Thoracic aorta (tissue), 2 donors: ENCODE measurements around the gene NPEPPS. TPM values are rescaled to one million over a fixed set of nuclear protein-coding genes. Genes with fewer than 3 reads are reported as not detected.

ENCODE experiments used
- ATAC-seq: fragments of 150-250 bp; one replicate; pipeline ENCODE4 v1.8.0; 2017; ENCODE audit warnings: low read depth; ENCODE audit not compliant: insufficient number of reproducible peaks, low FRiP score
- DNase-seq: peaks from one replicate; pipeline ENCODE4 v3.0.0-alpha.2; 2020; ENCODE audit warnings: low spot score
- H3K27ac ChIP-seq, 2 donors: fragments of 200-600 bp; sonication (generic); 1 replicate in 1 of 2; 2 replicates in 1 of 2; pipeline ENCODE4 v1.5.1; 2016; ENCODE audit warnings: mild to moderate bottlenecking in 2 of 2, moderate library complexity in 2 of 2
- H3K27me3 ChIP-seq: fragments of 200-600 bp; sonication (generic); replicated peaks from 2 replicates; pipeline ENCODE4 v1.6.0; 2016; ENCODE audit warnings: mild to moderate bottlenecking; ENCODE audit not compliant: insufficient read depth
- H3K36me3 ChIP-seq: fragments of 200-600 bp; sonication (generic); one replicate; pipeline ENCODE4 v1.5.1; 2016
- H3K4me1 ChIP-seq, 2 donors: fragments of 200-600 bp; sonication (generic); 1 replicate in 1 of 2; 2 replicates in 1 of 2; pipeline versions ENCODE4 v1.5.1 to v1.6.0; 2016; ENCODE audit warnings: low read depth in 2 of 2, mild to moderate bottlenecking in 1 of 2; ENCODE audit not compliant: control insufficient read depth in 1 of 2
- H3K4me3 ChIP-seq: fragments of 200-600 bp; sonication (generic); 2 replicates; pipeline ENCODE4 v1.5.1; 2016; ENCODE audit warnings: mild to moderate bottlenecking
- H3K9me3 ChIP-seq: fragments of 200-600 bp; sonication (generic); 2 replicates; pipeline ENCODE4 v1.5.1; 2016
- total RNA-seq, 2 donors: library from RNA; depleted of rRNA; stranded (reverse); fragments of >200 nt; gene quantifications; one replicate each; pipeline versions ENCODE4 v1.1.0 to v1.2.3, GENCODE V29; 2016
- TF ChIP-seq, protein P1 (sequence below): fragments of 200-600 bp; sonication (generic); IDR thresholded peaks from one replicate; pipeline ENCODE4 v1.5.1; 2019; ENCODE audit warnings: antibody characterized with exemption

Gene NPEPPS
- total RNA-seq, 2 donors from 2014 or later = 135 to 138 TPM

DNA sequence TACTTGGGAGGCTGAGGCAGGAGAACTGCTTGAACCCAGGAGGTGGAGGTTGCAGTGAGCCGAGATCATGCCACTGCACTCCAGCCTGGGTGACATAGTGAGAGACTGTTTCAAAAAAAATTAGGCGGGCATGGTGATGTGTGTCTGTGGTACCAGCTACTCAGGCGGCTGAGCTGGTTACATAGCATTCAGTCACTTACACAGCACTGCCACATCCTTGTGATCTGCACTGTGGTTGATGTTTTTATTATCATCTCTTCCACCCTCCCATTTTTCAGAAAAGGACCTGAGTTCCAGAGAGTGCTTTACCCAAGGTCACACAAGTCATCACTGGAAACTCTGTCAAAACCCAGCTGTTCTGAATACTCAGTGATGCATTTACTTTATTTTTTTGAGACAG is 104.0 kb downstream of the NPEPPS start:
- Histone ChIP-seq H3K9me3 (no peaks in the 10 kb centered on the region), H3K27ac (no peak overlapping the region), H3K4me1 (no peaks in the 10 kb centered on the region), H3K27me3 (no peaks in the 10 kb centered on the region), H3K4me3 (no peak overlapping the region), H3K36me3 (no peaks in the 10 kb centered on the region)
- TF ChIP-seq, protein P1, sequence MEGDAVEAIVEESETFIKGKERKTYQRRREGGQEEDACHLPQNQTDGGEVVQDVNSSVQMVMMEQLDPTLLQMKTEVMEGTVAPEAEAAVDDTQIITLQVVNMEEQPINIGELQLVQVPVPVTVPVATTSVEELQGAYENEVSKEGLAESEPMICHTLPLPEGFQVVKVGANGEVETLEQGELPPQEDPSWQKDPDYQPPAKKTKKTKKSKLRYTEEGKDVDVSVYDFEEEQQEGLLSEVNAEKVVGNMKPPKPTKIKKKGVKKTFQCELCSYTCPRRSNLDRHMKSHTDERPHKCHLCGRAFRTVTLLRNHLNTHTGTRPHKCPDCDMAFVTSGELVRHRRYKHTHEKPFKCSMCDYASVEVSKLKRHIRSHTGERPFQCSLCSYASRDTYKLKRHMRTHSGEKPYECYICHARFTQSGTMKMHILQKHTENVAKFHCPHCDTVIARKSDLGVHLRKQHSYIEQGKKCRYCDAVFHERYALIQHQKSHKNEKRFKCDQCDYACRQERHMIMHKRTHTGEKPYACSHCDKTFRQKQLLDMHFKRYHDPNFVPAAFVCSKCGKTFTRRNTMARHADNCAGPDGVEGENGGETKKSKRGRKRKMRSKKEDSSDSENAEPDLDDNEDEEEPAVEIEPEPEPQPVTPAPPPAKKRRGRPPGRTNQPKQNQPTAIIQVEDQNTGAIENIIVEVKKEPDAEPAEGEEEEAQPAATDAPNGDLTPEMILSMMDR = no peak
- ATAC-seq (no peak), DNase-seq (no peak)

DNA sequence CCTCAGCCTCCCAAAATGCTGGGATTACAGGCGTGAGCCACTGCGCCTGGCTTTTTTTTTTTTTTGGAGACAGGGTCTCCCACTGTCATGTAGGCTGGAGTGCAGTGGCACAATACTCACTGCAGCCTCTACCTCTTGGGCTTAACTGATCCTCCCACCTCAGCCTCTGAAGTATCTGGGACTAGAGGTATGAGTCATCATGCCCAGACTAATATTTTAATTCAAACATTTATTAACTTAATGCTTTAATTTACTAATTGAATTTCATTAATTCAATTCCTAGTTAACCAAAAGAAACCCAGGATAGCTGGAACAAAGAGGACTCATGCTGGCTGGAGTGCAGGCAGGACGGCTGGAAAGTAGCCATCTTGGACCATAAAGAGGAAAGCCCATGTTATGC is 104.8 kb downstream of the NPEPPS start:
- ATAC-seq (no peak), DNase-seq (no peak)
- TF ChIP-seq, protein P1 = no peak
- Histone ChIP-seq H3K27me3 (no peaks in the 10 kb centered on the region), H3K9me3 (no peaks in the 10 kb centered on the region), H3K27ac (no peak overlapping the region), H3K36me3 (no peaks in the 10 kb centered on the region), H3K4me3 (no peak overlapping the region), H3K4me1 (no peaks in the 10 kb centered on the region)

DNA sequence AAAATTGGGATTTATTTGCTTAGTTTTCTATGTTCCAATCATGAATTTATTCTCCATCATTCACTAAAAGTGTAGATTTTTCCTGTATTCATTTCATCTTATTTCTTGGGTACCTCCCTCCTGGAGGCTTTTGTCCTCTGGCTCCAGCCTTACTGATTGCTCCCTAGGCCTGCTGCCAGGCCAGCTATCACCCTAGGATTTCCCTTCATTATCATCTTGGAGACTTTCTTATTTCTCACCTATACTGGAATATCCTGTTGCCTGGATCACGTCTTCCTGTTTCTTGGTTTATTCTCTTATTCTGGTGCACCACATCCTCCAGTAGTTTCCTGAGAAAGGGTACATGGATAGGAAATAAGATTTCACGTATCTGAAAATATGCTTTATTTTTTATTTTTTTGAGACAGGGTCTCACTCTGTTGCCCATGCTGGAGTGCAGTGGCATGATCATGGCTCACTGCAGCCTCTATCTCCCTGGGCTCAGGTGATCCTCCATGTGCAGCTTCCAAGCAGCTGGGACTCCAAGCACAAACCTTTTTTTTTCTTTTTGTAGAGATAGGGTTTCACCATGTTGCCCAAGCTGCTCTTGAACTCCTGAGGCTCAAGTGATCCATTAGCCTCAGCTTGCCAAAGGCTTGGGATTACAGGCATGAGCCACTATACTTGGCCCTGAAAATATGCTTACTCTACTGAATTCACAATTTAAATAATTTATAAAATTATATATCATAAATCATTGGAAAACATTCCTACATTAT is 105.5 kb downstream of the NPEPPS start:
- Histone ChIP-seq H3K27me3 (no peaks in the 10 kb centered on the region), H3K4me3 (no peak overlapping the region), H3K4me1 (no peaks in the 10 kb centered on the region), H3K9me3 (no peaks in the 10 kb centered on the region), H3K36me3 (no peaks in the 10 kb centered on the region), H3K27ac (no peak overlapping the region)
- ATAC-seq (no peak), DNase-seq (no peak)
- TF ChIP-seq, protein P1 = no peak

DNA sequence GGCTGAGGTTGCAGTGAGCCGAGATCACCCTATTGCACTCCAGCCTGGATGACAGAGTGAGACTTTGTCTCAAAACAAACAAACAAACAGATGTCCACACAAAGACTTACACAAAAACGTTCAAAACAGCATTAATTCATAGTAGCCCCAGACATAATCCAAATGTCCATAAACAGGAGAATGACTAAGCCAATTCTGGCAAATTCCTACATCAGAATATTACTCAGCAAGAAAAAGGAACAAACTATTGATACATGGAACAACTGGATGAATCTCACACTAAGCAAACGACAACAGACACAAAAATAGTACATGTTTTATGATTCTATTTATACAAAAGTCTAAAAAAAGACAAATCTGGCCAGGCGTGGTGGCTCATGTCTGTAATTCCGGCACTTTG is 108.0 kb downstream of the NPEPPS start:
- Histone ChIP-seq H3K4me1 (no peaks in the 10 kb centered on the region), H3K36me3 (no peaks in the 10 kb centered on the region), H3K27ac (no peak overlapping the region), H3K9me3 (no peaks in the 10 kb centered on the region), H3K4me3 (no peak overlapping the region), H3K27me3 (no peaks in the 10 kb centered on the region)
- DNase-seq (no peak), ATAC-seq (no peak)
- TF ChIP-seq, protein P1 = no peak

DNA sequence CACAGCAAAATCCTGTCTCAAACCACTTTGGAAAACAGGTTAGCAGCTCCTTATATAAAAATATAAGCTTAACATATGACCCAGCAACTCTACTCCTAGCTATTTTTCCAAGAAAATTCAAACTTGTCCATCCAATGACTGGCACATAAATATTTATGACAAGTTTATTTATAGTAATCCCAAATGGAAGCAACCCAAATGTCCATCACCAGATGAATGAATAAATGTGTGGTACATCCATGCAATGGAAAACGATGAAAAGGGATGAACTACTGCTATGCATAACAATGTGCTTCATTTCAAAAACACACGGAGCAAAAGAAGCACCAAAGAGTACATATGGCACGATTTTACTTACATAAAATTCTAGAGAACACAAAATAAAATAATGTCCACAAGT is 109.2 kb downstream of the NPEPPS start:
- H3K4me1 ChIP-seq = no peaks in the 10 kb centered on the region
- H3K9me3 ChIP-seq = no peaks in the 10 kb centered on the region
- H3K27me3 ChIP-seq = no peaks in the 10 kb centered on the region
- H3K4me3 ChIP-seq = no peak overlapping the region
- no peak overlapping the region for H3K27ac ChIP-seq
- TF ChIP-seq, protein P1 = no peak
- ATAC-seq (no peak), DNase-seq (no peak)
- H3K36me3 ChIP-seq = no peaks in the 10 kb centered on the region
